Measurements from ENCODE around the gene HSPB1. TPM values are rescaled to one million over a fixed set of nuclear protein-coding genes. Genes with fewer than 3 reads are reported as not detected.
"Not testable (repeated sequence)": the region's sequence is repeated elsewhere in the genome, so short reads cannot be mapped to it uniquely, and the experiment has no call there.

HSPB1 gene
- total RNA-seq, 2 experiments from 2014 or later, result 37.2 to 40.4 TPM

- H3K36me3 Mint-ChIP-seq (ENCODE audit: low read depth), result no peaks in the 10 kb centered on the region
- H3K4me3 Mint-ChIP-seq, result no peak overlapping the region
- ATAC-seq, result no peak
- peaks cover 14% of the 10 kb centered on the region for H3K4me1 Mint-ChIP-seq (ENCODE audit: low read depth)
- no peaks in the 10 kb centered on the region for H3K9me3 Mint-ChIP-seq (ENCODE audit: insufficient read depth)
- POLR2A ChIA-PET, result no interaction called here
- CTCF ChIA-PET, result no interaction called here
- peaks cover 19% of the 10 kb centered on the region for H3K27me3 Mint-ChIP-seq (ENCODE audit: low read depth)
- H3K27ac Mint-ChIP-seq, result no peak overlapping the region
- DNase-seq, result no peak
Observed at GRCh38 chr7:76267894-76268183, 34.6 kb upstream of the HSPB1 start.

GRCh38 chr7:76268376-76268775, 34.1 kb upstream of the HSPB1 start:
- ChIA-PET CTCF (interaction anchor here (4.6 kb wide), 1 partner anchor 23 kb away, joined by 20 read pairs; no protein-coding TSS in a partner anchor), POLR2A (no interaction called here)
- H3K27me3 Mint-ChIP-seq (ENCODE audit: low read depth), result peaks cover 19% of the 10 kb centered on the region
- H3K36me3 Mint-ChIP-seq (ENCODE audit: low read depth), result no peaks in the 10 kb centered on the region
- H3K9me3 Mint-ChIP-seq (ENCODE audit: insufficient read depth), result no peaks in the 10 kb centered on the region
- H3K4me1 Mint-ChIP-seq (ENCODE audit: low read depth), result peaks cover 20% of the 10 kb centered on the region
- H3K4me3 Mint-ChIP-seq, result no peak overlapping the region
- no peak for ATAC-seq
- DNase-seq, result no peak
- no peak overlapping the region for H3K27ac Mint-ChIP-seq

- ChIA-PET CTCF (interaction anchor here (1.1 to 4.6 kb wide), 3 partner anchors 22 to 91 kb away, joined by 3 to 20 read pairs (median 8); no protein-coding TSS in a partner anchor), POLR2A (no interaction called here)
- DNase-seq (no peak), ATAC-seq (no peak)
- no peak overlapping the region for H3K4me3 Mint-ChIP-seq
- H3K9me3 Mint-ChIP-seq (ENCODE audit: insufficient read depth), result no peaks in the 10 kb centered on the region
- H3K27me3 Mint-ChIP-seq (ENCODE audit: low read depth), result peaks cover 19% of the 10 kb centered on the region
- H3K4me1 Mint-ChIP-seq (ENCODE audit: low read depth), result peaks cover 28% of the 10 kb centered on the region
- no peak overlapping the region for H3K27ac Mint-ChIP-seq
- H3K36me3 Mint-ChIP-seq (ENCODE audit: low read depth), result no peaks in the 10 kb centered on the region
Observed at GRCh38 chr7:76269895-76270294, 32.6 kb upstream of the HSPB1 start.

- POLR2A ChIA-PET, result interaction anchor here (1.1 kb wide), 1 partner anchor 47 kb away, joined by 3 read pairs; no protein-coding TSS in a partner anchor
- H3K9me3 Mint-ChIP-seq (ENCODE audit: insufficient read depth); DNase-seq; H3K4me3 Mint-ChIP-seq; ATAC-seq; H3K27ac Mint-ChIP-seq; H3K36me3 Mint-ChIP-seq (ENCODE audit: low read depth): not testable (repeated sequence)
- CTCF ChIA-PET, result interaction anchor here (0.6 to 4.6 kb wide), 6 partner anchors 8 to 664 kb away, joined by 3 to 20 read pairs (median 4); no protein-coding TSS in a partner anchor
- Mint-ChIP-seq H3K27me3 (ENCODE audit: low read depth) (peaks cover 19% of the 10 kb centered on the region), H3K4me1 (ENCODE audit: low read depth) (peaks cover 28% of the 10 kb centered on the region)
Observed at GRCh38 chr7:76271384-76271783, 31.1 kb upstream of the HSPB1 start.

GRCh38 chr7:76272142-76272541, 30.3 kb upstream of the HSPB1 start:
- Mint-ChIP-seq H3K9me3 (ENCODE audit: insufficient read depth) (no peaks in the 10 kb centered on the region), H3K36me3 (ENCODE audit: low read depth) (no peaks in the 10 kb centered on the region), H3K27ac (no peak overlapping the region), H3K4me3 (no peak overlapping the region), H3K27me3 (ENCODE audit: low read depth) (peaks cover 17% of the 10 kb centered on the region), H3K4me1 (ENCODE audit: low read depth) (peaks cover 24% of the 10 kb centered on the region)
- CTCF ChIA-PET, result interaction anchor here (1.0 to 4.6 kb wide), 4 partner anchors 9 to 42 kb away, joined by 3 to 20 read pairs (median 4); no protein-coding TSS in a partner anchor
- ATAC-seq (no peak), DNase-seq (no peak)
- POLR2A ChIA-PET, result no interaction called here

GRCh38 chr7:76272851-76273497, 29.5 kb upstream of the HSPB1 start:
- ChIA-PET CTCF (interaction anchor here (0.6 to 4.6 kb wide), 10 partner anchors 9 to 140 kb away, joined by 3 to 29 read pairs (median 6); no protein-coding TSS in a partner anchor), POLR2A (interaction anchor here (0.9 to 1.5 kb wide), 6 partner anchors 10 to 45 kb away, joined by 3 to 5 read pairs (median 4); no protein-coding TSS in a partner anchor)
- DNase-seq, result no peak
- peak overlapping the region; percentile 16 for H3K4me3 Mint-ChIP-seq
- no peaks in the 10 kb centered on the region for H3K9me3 Mint-ChIP-seq (ENCODE audit: insufficient read depth)
- ATAC-seq, result peak; percentile 37
- H3K36me3 Mint-ChIP-seq (ENCODE audit: low read depth), result no peaks in the 10 kb centered on the region
- peaks cover 18% of the 10 kb centered on the region for H3K27me3 Mint-ChIP-seq (ENCODE audit: low read depth)
- H3K27ac Mint-ChIP-seq, result peak overlapping the region; percentile 72
- peaks cover 24% of the 10 kb centered on the region for H3K4me1 Mint-ChIP-seq (ENCODE audit: low read depth)

- ChIA-PET POLR2A (interaction anchor here (0.9 to 2.1 kb wide), 7 partner anchors 10 to 45 kb away, joined by 3 to 7 read pairs (median 4); no protein-coding TSS in a partner anchor), CTCF (interaction anchor here (0.6 to 2.7 kb wide), 7 partner anchors 11 to 140 kb away, joined by 3 to 29 read pairs (median 8); no protein-coding TSS in a partner anchor)
- H3K27me3 Mint-ChIP-seq (ENCODE audit: low read depth), result peaks cover 16% of the 10 kb centered on the region
- H3K4me1 Mint-ChIP-seq (ENCODE audit: low read depth), result peaks cover 22% of the 10 kb centered on the region
- peak overlapping the region; percentile 2 for H3K4me3 Mint-ChIP-seq
- ATAC-seq (no peak), DNase-seq (no peak)
- no peak overlapping the region for H3K27ac Mint-ChIP-seq
- H3K36me3 Mint-ChIP-seq (ENCODE audit: low read depth), result no peaks in the 10 kb centered on the region
- H3K9me3 Mint-ChIP-seq (ENCODE audit: insufficient read depth), result no peaks in the 10 kb centered on the region
Observed at GRCh38 chr7:76273503-76273902, 29.0 kb upstream of the HSPB1 start.

GRCh38 chr7:76278540-76278939, 23.9 kb upstream of the HSPB1 start:
- Mint-ChIP-seq H3K4me3 (no peak overlapping the region), H3K27ac (no peak overlapping the region), H3K4me1 (ENCODE audit: low read depth) (peaks cover 20% of the 10 kb centered on the region), H3K9me3 (ENCODE audit: insufficient read depth) (no peaks in the 10 kb centered on the region), H3K36me3 (ENCODE audit: low read depth) (no peaks in the 10 kb centered on the region), H3K27me3 (ENCODE audit: low read depth) (peaks cover 32% of the 10 kb centered on the region)
- ChIA-PET POLR2A (no interaction called here), CTCF (interaction anchor here (1.1 to 2.2 kb wide), 2 partner anchors 13 to 100 kb away, joined by 3 to 14 read pairs; no protein-coding TSS in a partner anchor)
- DNase-seq, result no peak
- no peak for ATAC-seq

GRCh38 chr7:76280408-76280807, 22.1 kb upstream of the HSPB1 start:
- ChIA-PET CTCF (no interaction called here), POLR2A (no interaction called here)
- H3K9me3 Mint-ChIP-seq (ENCODE audit: insufficient read depth), result no peaks in the 10 kb centered on the region
- no peak overlapping the region for H3K27ac Mint-ChIP-seq
- no peak for ATAC-seq
- peaks cover 16% of the 10 kb centered on the region for H3K4me1 Mint-ChIP-seq (ENCODE audit: low read depth)
- H3K27me3 Mint-ChIP-seq (ENCODE audit: low read depth), result peaks cover 43% of the 10 kb centered on the region
- DNase-seq, result no peak
- no peaks in the 10 kb centered on the region for H3K36me3 Mint-ChIP-seq (ENCODE audit: low read depth)
- H3K4me3 Mint-ChIP-seq, result no peak overlapping the region

GRCh38 chr7:76281006-76281705, 21.3 kb upstream of the HSPB1 start:
- no peak overlapping the region for H3K27ac Mint-ChIP-seq
- H3K4me1 Mint-ChIP-seq (ENCODE audit: low read depth), result peaks cover 16% of the 10 kb centered on the region
- ATAC-seq, result peak; percentile 37
- ChIA-PET POLR2A (no interaction called here), CTCF (interaction anchor here (1.0 to 2.2 kb wide), 3 partner anchors 9 to 33 kb away, joined by 3 to 9 read pairs (median 3); no protein-coding TSS in a partner anchor)
- peak overlapping the region; percentile 7 for H3K4me3 Mint-ChIP-seq
- no peaks in the 10 kb centered on the region for H3K36me3 Mint-ChIP-seq (ENCODE audit: low read depth)
- peaks cover 43% of the 10 kb centered on the region for H3K27me3 Mint-ChIP-seq (ENCODE audit: low read depth)
- no peaks in the 10 kb centered on the region for H3K9me3 Mint-ChIP-seq (ENCODE audit: insufficient read depth)
- no peak for DNase-seq

- ATAC-seq, result no peak
- Mint-ChIP-seq H3K4me3 (peak overlapping the region; percentile 34), H3K9me3 (ENCODE audit: insufficient read depth) (no peaks in the 10 kb centered on the region), H3K36me3 (ENCODE audit: low read depth) (no peaks in the 10 kb centered on the region), H3K4me1 (ENCODE audit: low read depth) (peaks cover 16% of the 10 kb centered on the region), H3K27ac (no peak overlapping the region), H3K27me3 (ENCODE audit: low read depth) (peaks cover 43% of the 10 kb centered on the region)
- ChIA-PET CTCF (interaction anchor here (1.0 to 2.2 kb wide), 3 partner anchors 9 to 32 kb away, joined by 3 to 9 read pairs (median 3); no protein-coding TSS in a partner anchor), POLR2A (no interaction called here)
- DNase-seq, result no peak
Observed at GRCh38 chr7:76281706-76282343, 20.6 kb upstream of the HSPB1 start.

Data from activated CD8-positive, alpha-beta T cell treated with anti-CD3 and anti-CD28 coated beads, Interleukin-2, amount 10 ng/mL, durations not matched to agents 7 days and 5 days (primary cell).